IPS DF 6.9 (cell line): ENCODE results near the gene PTPRN2.

Experiments
- DNase-seq: peaks from one replicate; pipeline ENCODE4 v3.0.0-alpha.2; 2013; ENCODE audit warnings: low read depth, low spot score
- H3K27ac ChIP-seq: one replicate; pipeline ENCODE4 v1.5.1; 2013; ENCODE audit warnings: low read length, control low read depth
- H3K27me3 ChIP-seq: 2 replicates; pipeline ENCODE4 v1.6.1; 2013; ENCODE audit warnings: mild to moderate bottlenecking, low read length; ENCODE audit not compliant: control insufficient read depth, insufficient read depth
- H3K36me3 ChIP-seq: 2 replicates; pipeline ENCODE4 v1.6.1; 2013; ENCODE audit warnings: low read length; ENCODE audit not compliant: control insufficient read depth, insufficient read depth
- H3K4me1 ChIP-seq: 2 replicates; pipeline ENCODE4 v1.6.1; 2013; ENCODE audit warnings: low read length; ENCODE audit not compliant: control insufficient read depth, insufficient read depth
- H3K4me3 ChIP-seq: 2 replicates; pipeline ENCODE4 v1.5.1; 2013; ENCODE audit warnings: mild to moderate bottlenecking, low read length
- H3K9me3 ChIP-seq: 2 replicates; pipeline ENCODE4 v1.6.1; 2013; ENCODE audit warnings: low read length, inconsistent platforms; ENCODE audit not compliant: control insufficient read depth, insufficient read depth
- WGBS: extraction: QIAGEN DNeasy Blood & Tissue Kit; methylation state at CpG from one replicate; pipeline ENCODE4 v1.1.7; 2013; ENCODE audit warnings: mixed read lengths, missing lambda C conversion rate; ENCODE audit not compliant: insufficient read length, insufficient coverage; 5-methylcytosine and 5-hydroxymethylcytosine counted together

The PTPRN2 gene

GRCh38 chr7:158579662-158580646 is 7.7 kb downstream of the PTPRN2 start:
- Histone ChIP-seq H3K4me3 (no peak overlapping the region), H3K36me3 (no peaks in the 10 kb centered on the region; the same call in 1 of the 2 replicates), H3K9me3 (peaks cover 17% of the 10 kb centered on the region), H3K27ac (no peak overlapping the region), H3K27me3 (no peaks in the 10 kb centered on the region), H3K4me1 (no peaks in the 10 kb centered on the region)
- DNase-seq, result no peak
- no CpG with 5 or more reads among the region's 9 CpGs for WGBS

- no peaks in the 10 kb centered on the region for H3K36me3 ChIP-seq
- H3K27me3 ChIP-seq, result no peaks in the 10 kb centered on the region
- no peaks in the 10 kb centered on the region for H3K4me1 ChIP-seq
- WGBS, result no CpG with 5 or more reads among the region's 11 CpGs
- H3K27ac ChIP-seq, result no peak overlapping the region
- DNase-seq, result no peak
- H3K4me3 ChIP-seq, result no peak overlapping the region
- peaks cover 14% of the 10 kb centered on the region for H3K9me3 ChIP-seq
Measured at GRCh38 chr7:158576050-158576762, 11.4 kb downstream of the PTPRN2 start.

GRCh38 chr7:158574308-158575036 is 13.2 kb downstream of the PTPRN2 start:
- Histone ChIP-seq H3K27ac (no peak overlapping the region), H3K36me3 (no peaks in the 10 kb centered on the region), H3K4me1 (no peaks in the 10 kb centered on the region), H3K9me3 (peaks cover 7% of the 10 kb centered on the region), H3K4me3 (no peak overlapping the region; the same call in 1 of the 2 replicates), H3K27me3 (no peaks in the 10 kb centered on the region)
- no peak for DNase-seq
- no CpG with 5 or more reads among the region's 8 CpGs for WGBS

GRCh38 chr7:158573310-158573709 is 14.3 kb downstream of the PTPRN2 start:
- Histone ChIP-seq H3K4me1 (no peaks in the 10 kb centered on the region), H3K4me3 (no peak overlapping the region), H3K27ac (no peak overlapping the region), H3K27me3 (no peaks in the 10 kb centered on the region), H3K36me3 (no peaks in the 10 kb centered on the region), H3K9me3 (peaks cover 10% of the 10 kb centered on the region)
- no peak for DNase-seq
- WGBS, result no CpG with 5 or more reads among the region's 4 CpGs

- Histone ChIP-seq H3K4me3 (no peak overlapping the region), H3K27ac (no peak overlapping the region), H3K4me1 (no peaks in the 10 kb centered on the region), H3K27me3 (no peaks in the 10 kb centered on the region), H3K9me3 (peaks cover 13% of the 10 kb centered on the region), H3K36me3 (no peaks in the 10 kb centered on the region)
- no CpG with 5 or more reads among the region's 7 CpGs for WGBS
- no peak for DNase-seq
Measured at GRCh38 chr7:158572000-158572828, 15.4 kb downstream of the PTPRN2 start.

- Histone ChIP-seq H3K36me3 (no peaks in the 10 kb centered on the region), H3K27ac (no peak overlapping the region), H3K9me3 (peaks cover 14% of the 10 kb centered on the region), H3K4me3 (no peak overlapping the region), H3K4me1 (no peaks in the 10 kb centered on the region), H3K27me3 (no peaks in the 10 kb centered on the region)
- no peak for DNase-seq
- no CpG with 5 or more reads among the region's 44 CpGs for WGBS
Measured at GRCh38 chr7:158570449-158571170, 17.0 kb downstream of the PTPRN2 start.

GRCh38 chr7:158569858-158570323 is 17.7 kb downstream of the PTPRN2 start:
- no CpG with 5 or more reads among the region's 53 CpGs for WGBS
- Histone ChIP-seq H3K4me1 (no peaks in the 10 kb centered on the region), H3K4me3 (no peak overlapping the region), H3K27me3 (no peaks in the 10 kb centered on the region), H3K9me3 (peaks cover 16% of the 10 kb centered on the region), H3K36me3 (no peaks in the 10 kb centered on the region), H3K27ac (no peak overlapping the region)
- DNase-seq, result no peak

- WGBS, result no CpG with 5 or more reads among the region's 67 CpGs
- H3K36me3 ChIP-seq, result no peaks in the 10 kb centered on the region
- no peak for DNase-seq
Measured at GRCh38 chr7:158568974-158569857, 18.4 kb downstream of the PTPRN2 start.

More at GRCh38 chr7:158568974-158569857, 18.4 kb downstream of the PTPRN2 start:
- no peak overlapping the region; the same call in 1 of the 2 replicates for H3K4me3 ChIP-seq
- H3K27me3 ChIP-seq, result no peaks in the 10 kb centered on the region
- no peak overlapping the region for H3K27ac ChIP-seq
- peaks cover 18% of the 10 kb centered on the region for H3K9me3 ChIP-seq
- H3K4me1 ChIP-seq, result no peaks in the 10 kb centered on the region
